Kidney epithelial cell (primary cell): ENCODE results near the gene CASKIN2. TPM values are rescaled to one million over a fixed set of nuclear protein-coding genes. Genes with fewer than 3 reads are reported as not detected.
"Not testable (repeated sequence)": the region's sequence is repeated elsewhere in the genome, so short reads cannot be mapped to it uniquely, and the experiment has no call there.

Experiments used
- DNase-seq: peaks from one replicate; pipeline ENCODE4 v3.0.0-alpha.2; 2010; ENCODE audit warnings: low read depth
- H3K27me3 ChIP-seq: 2 replicates; pipeline ENCODE4 v1.6.0; 2011; ENCODE audit warnings: low read length; ENCODE audit not compliant: control insufficient read depth, insufficient read depth
- H3K36me3 ChIP-seq: 2 replicates; pipeline ENCODE4 v1.5.1; 2011; ENCODE audit warnings: low read length; ENCODE audit not compliant: control insufficient read depth, insufficient read depth
- H3K4me3 ChIP-seq: 2 replicates; pipeline ENCODE4 v1.5.1; 2011; ENCODE audit warnings: low read depth, mild to moderate bottlenecking, control low read depth, low read length
- CTCF ChIP-seq: IDR thresholded peaks from 2 replicates; pipeline ENCODE4 v1.5.1; 2011; ENCODE audit warnings: mild to moderate bottlenecking, moderate library complexity, low read length, control low read depth, inconsistent platforms; ENCODE audit not compliant: insufficient read depth, poor library complexity, severe bottlenecking
- total RNA-seq: library from RNA; depleted of rRNA; stranded (reverse); fragments of >200 nt; gene quantifications from 2 replicates; pipeline ENCODE4 v1.2.3, GENCODE V29; 2015

The CASKIN2 gene
- total RNA-seq, 1 donor from 2014 or later: 14.7 TPM

GRCh38 chr17:75485688-75486087 is 29.6 kb downstream of the CASKIN2 start:
- H3K36me3 ChIP-seq: no peaks in the 10 kb centered on the region
- no peak overlapping the region for H3K4me3 ChIP-seq
- no peak for TF ChIP-seq CTCF
- no peaks in the 10 kb centered on the region for H3K27me3 ChIP-seq
- DNase-seq: no peak

- DNase-seq: no peak
- Histone ChIP-seq H3K27me3 (no peaks in the 10 kb centered on the region), H3K4me3 (no peak overlapping the region), H3K36me3 (no peaks in the 10 kb centered on the region)
- TF ChIP-seq CTCF: no peak
Observed at GRCh38 chr17:75482098-75482942, 33.0 kb downstream of the CASKIN2 start.

- Histone ChIP-seq H3K4me3 (no peak overlapping the region), H3K36me3 (no peaks in the 10 kb centered on the region), H3K27me3 (no peaks in the 10 kb centered on the region)
- TF ChIP-seq CTCF: no peak
- DNase-seq: no peak
Observed at GRCh38 chr17:75481194-75482068, 33.9 kb downstream of the CASKIN2 start.

- Histone ChIP-seq H3K4me3 (no peak overlapping the region), H3K36me3 (no peaks in the 10 kb centered on the region), H3K27me3 (no peaks in the 10 kb centered on the region)
- DNase-seq: no peak
- TF ChIP-seq CTCF: no peak
Observed at GRCh38 chr17:75480281-75480680, 35.1 kb downstream of the CASKIN2 start.

GRCh38 chr17:75478508-75478907 is 36.8 kb downstream of the CASKIN2 start:
- no peak for TF ChIP-seq CTCF
- no peak for DNase-seq

GRCh38 chr17:75477490-75477862 is 37.9 kb downstream of the CASKIN2 start:
- DNase-seq, H3K36me3 ChIP-seq, H3K27me3 ChIP-seq, H3K4me3 ChIP-seq: not testable (repeated sequence)

More at GRCh38 chr17:75478508-75478907, 36.8 kb downstream of the CASKIN2 start:
- H3K36me3 ChIP-seq: no peaks in the 10 kb centered on the region
- no peak overlapping the region for H3K4me3 ChIP-seq
- H3K27me3 ChIP-seq: no peaks in the 10 kb centered on the region
